ENCODE data around the gene DHX29.
A peak's percentile ranks its signal among the peaks of the same experiment; 100 is the strongest.

DHX29 gene

DNA sequence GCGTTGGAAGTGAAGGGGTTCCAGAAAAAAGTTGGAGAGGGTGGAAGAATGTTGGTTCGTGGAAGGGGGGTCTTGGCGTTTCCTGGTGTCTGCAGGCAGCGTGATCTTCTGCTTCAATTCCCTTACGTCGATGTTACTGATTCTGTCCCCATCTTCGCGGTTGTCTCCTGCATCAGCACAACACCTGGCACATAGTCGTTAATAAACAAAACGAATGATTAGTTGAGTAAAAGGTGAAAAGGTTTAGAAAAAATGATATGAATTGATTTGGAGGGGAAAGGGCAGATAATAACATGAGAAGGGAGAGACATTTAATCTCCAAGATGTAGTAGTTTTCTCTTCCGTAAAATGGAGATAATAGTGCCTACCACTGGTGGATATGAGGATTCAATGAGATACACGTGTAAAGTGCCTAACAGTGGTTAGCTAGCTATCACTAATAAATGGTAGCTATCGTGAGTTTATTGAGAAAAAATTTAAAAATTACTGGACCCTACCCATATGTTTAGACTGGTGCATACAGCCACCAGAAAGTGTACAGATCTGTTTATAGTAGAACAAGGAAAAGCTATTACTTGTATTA lies 851 bp upstream of the DHX29 start:
- DNase-seq, result no peak

DNA sequence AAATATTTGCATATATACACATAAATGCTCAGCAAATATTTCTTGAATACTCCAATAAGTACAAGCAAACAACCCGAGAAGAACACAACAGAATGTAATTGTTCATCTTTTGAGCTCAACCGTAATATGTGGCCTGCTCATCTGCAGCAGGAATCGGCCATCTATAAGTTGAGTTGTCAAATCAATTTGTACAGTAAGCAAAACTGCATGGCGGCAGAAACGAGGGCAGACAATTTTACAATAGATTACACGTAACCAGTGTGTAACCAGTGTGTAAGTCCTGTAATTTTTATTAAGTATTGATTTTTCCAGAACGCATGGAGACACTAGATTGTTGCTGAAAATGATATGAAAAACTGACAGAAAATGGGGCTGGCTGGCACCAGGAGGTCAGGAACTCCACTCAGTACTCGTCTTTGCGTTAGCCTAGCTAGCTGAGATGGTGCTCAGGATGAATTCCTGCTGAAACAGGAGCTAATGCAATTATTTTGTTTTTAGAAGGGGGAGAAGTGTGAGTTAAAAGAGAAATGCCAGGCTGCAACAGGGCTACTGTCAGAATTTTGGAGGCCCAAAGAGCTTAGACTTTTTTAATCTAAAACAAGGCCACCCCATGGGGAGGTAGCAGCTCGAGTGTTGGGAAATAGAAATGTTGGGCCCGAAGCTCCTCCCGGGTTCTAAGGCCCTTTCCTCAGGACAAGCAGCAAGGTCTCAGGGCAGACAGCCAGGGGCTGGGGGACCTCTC lies 682 bp downstream of the DHX29 start:
- DNase-seq, result no peak

DNA sequence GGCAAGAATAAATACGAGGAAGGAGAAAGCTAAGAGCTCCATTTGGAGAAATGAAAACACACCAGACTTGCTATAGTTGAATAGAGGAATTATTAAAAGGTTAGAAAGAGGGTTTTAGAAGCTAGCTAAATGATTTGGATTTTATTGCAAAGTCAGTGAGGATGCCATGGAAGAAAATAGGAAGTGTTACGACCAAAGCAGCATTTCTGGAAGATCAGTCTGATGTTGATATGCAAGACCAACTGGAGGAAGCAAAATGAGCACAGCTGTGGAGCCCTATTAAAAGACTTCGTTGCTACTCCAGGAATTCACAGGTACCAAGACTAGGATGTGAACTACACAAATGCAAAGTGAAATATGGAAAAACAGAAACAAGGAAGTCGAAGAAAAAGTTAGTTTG lies 2.1 kb downstream of the DHX29 start:
- DNase-seq, result no peak

DNA sequence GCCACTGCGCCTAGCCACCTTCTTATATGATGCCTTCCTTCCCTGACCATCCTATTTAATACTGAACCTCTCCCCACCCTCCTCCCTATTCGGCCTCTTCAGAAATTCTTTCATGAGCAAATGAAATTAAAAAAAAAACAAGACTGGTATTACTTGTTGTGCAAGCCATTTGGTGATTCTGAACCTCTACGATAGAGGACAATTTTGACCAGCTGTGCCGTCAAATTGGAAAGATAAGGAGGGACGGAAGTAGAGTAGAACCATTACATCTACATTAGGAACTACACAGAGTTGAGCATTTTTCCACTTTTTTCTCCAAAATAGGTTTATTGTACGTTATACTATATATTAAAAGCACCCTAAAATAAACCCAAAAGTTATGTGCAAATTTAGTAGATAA lies 2.9 kb downstream of the DHX29 start:
- no peak for DNase-seq

DNA sequence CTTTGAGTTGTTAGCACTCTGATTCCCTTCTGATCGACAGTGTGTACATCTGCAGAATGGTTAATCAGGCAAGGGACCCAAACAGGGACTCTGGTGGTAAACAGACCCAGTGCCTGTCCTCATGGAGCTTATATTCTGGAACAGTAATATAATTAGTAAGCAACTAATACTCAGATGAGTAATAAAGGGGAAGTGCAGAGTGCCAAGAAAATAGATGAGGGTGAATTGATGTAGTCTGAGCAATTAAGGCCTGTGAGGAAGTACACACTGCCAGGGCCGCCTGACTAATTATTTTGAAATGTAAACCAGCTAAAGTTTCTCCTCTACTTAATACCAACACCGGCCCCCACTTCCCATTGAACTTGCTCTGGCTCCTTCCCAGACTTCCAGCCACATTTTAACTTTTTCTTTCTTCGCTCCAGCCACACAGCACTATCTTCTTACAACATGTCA lies 4.2 kb downstream of the DHX29 start:
- DNase-seq, result no peak

DNA sequence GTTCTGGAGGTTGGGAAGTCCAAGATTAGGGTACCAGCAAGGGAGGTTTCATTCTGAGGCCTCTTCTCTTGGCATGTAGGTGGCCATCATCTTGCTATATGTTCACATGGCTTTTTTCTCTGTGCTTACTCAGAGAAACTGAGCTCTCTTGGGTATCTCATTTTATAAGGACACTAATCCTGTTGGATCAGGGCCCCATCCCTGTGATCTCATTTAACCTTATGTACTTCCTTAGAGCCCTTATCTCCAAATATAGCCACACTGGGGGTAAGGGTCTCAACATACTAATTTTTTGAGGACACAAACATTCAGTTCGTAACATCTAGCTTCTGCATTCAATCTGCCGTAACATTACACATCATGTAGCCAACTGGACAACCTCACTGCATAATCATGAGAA lies 6.6 kb downstream of the DHX29 start:
- DNase-seq, result no peak

DNA sequence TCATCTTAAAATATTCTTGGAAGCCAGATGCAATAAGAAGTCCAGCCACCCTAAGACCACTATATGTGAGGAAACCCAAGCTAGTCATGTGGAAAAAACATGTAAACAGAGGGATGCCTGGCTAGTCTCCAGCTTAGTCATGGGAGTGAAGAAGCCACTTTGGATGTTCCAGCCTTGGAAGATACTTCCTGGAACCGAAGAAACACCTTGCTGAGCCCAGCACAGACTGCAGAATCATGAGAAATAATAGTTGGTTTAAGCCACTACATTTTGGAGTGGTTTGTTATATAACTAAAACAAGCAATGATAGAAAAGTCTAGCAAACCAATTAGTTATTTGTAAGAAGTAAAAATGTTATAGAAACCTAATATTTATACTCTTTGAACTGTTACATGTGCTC lies 12.6 kb downstream of the DHX29 start:
- DNase-seq, result no peak

DNA sequence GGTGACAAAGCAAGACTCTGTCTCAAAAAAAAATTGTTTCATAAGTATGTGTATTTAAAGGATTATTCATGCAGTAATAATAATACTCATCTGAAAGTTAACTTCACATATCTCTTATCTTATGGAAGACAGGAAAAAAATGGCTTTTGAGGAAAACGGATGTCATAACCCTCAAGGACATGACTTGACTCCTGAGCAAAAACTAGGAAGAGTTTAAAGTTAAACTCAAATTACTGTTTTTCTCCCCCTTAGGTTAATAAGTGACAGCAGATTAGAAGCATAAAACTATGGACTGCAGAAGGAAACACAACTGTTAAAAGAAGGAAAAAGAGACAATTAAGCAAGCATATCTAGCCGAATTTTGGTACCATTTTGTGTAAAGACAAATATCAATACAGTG lies 16.5 kb downstream of the DHX29 start:
- DNase-seq, result no peak

DNA sequence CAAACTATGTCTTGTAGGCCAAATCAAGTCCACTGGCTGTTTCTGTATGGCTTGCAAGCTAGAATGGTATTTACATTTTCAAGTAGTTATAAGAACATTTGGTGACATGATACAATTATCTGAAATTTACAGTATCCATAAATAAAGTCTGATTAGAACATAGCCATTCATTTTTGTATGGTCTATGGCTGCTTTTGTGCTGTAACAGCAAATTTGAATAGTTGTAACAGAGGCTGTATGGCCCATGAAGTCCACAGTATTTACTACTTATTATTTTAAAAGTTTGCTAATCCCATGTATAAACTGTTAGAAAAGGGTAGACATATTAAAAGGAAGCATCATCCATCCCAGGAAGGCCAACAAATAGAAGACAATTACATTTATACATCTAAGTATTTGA lies 17.7 kb downstream of the DHX29 start:
- no peak for DNase-seq

DNA sequence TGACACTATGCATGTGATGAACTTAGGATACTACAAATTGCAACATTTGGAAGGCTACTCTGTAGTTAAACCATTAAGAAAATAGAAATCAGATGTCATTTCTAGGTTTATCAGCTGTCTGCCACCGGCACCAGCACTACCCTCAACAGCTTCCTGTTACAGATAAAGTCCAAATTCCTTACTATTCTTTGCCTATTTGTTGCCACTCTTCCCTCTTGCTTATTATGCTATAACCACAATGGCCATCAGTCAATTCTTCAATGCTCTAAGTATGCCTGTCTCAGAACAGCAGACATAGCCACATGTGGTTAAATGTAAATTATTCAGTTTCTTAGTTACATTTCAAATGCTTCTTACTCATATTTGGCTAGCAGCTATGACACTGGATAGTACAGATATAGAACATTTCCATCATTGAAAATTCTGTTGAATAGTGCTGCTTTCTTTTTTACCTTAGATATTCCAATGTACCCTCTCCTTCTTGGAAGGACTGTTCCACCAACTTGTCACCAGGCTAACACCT lies 21.0 kb downstream of the DHX29 start:
- no peak for DNase-seq

DNA sequence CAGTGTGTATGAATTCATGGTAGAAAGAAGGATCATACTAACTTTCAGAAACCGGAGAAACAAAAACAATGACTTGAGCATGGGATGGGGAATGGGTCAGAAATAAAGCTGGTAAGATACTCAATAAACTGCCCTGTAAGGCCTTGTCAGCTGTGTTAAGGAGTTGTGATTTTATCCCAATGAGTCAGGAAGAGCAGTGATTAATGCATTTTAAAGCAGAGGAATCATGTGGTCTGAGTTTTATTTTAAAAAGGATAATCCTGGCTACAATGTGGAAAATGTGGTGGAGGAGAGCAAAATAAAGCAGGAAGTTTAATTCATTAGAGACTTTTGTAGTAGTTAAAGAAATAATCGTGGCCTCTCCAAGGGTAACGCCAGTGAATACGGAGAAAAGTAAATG lies 28.7 kb downstream of the DHX29 start:
- no peak for DNase-seq

DNA sequence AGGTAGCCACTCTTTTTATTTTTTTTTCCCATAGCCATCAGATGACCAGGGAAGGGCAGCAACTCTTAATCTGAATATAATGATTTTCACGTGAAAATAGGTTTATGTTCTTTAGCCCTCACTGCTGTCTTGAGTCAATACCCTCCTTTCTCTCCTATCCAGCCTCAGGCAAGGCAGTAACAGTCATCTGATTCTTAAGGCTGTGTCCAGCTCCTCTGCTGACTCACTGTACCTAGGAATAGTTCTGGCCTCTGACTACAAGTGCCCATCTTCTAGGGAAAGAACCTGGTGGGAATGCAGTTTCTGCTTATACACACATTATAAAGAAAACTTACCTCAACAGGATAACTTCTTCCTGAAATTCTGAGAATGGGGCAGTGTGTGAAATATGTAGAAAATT lies 30.7 kb downstream of the DHX29 start:
- DNase-seq, result no peak

DNA sequence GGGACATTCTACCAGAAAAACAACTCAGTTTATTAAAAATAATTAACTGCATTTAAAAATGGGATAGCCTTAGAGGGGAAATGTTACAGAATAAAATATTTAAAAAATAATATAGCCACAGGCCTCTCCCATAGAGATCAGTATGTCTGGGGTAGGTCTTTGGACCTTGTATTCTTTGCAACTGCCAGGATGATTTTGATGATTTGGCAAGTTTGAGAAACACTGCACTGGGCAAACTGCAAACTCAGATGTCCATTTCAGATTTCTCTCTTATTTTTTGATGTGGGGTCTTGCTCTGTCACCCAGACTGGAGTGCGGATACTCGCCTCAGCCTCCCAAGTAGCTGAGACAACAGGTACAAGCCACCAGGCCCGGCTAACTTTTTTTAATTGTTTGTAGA lies 49.2 kb downstream of the DHX29 start:
- DNase-seq, result no peak

DNA sequence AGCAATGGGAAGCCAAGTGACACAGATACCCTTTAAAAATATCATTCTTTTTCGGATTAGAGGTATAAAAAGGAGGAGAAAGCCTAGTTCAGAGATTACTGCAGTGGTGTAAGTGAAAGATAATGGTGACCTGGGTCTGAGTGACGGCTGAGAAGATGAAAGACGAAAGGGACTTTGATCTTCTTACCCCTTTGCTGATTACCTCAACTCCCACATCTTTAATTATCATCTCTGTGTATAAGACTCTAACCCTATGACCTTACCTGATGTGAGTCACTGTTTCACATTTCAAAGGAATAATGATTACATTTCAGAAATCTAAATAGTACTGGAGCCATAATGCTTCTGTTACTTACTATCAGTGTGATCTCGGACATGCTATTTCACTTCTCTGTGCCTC lies 52.7 kb downstream of the DHX29 start:
- DNase-seq, result no peak

DNA sequence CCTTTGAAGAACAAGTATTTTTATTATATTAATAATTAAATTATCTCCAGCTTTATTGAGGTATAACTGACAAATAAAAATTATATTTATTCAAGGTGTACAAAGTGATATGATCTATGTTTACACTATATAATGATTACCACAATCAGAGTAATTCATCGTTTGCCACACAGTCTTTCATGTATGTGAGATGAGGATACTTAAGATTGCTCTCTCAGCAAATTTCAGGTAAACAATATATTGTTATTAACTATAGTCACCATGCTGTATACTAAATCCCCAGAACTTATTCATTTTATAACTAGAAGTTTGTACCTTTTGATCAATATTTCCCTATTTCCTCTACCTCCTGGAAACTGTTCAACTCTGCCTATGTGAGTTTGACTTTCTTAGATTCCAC lies 57.4 kb downstream of the DHX29 start:
- DNase-seq, result no peak

DNA sequence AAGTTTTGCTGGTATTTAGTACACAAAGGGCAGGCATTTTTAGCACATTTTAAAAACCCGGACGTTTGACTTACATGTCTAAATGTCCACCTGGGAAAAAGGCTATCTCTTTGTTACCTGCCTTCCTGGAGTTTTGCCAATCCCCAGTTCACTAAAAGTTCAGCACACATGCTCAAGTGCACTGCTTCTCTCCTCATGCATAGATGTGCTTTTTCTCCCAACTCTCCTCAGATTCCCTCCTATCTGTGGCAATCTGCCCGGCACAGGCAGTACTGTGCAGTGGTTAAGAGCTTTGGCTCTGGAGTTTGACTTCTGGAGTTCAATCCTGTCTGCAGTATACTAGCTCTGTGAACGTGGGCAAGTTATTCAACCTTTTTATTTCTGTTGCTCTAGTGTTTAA lies 65.7 kb downstream of the DHX29 start:
- no peak for DNase-seq

DNA sequence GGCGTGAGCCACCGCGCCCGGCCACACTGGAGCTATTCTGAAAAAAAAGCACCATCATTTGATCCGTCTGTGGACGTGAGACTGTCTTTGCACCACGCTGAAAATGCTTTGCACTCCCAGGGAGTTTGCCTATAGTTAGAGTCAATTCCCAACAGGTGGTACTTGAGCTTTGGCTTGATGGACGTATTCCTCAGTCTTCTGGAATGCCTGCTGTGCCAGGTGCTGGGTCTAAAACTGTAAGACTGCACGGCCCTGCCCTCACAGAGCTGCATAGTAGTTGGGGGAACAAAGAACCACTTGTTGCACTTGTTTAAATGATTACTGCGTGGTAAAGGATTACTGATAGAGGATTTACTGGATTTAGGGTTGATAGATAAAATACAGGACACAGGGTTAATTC lies 70.7 kb downstream of the DHX29 start:
- no peak for DNase-seq

DNA sequence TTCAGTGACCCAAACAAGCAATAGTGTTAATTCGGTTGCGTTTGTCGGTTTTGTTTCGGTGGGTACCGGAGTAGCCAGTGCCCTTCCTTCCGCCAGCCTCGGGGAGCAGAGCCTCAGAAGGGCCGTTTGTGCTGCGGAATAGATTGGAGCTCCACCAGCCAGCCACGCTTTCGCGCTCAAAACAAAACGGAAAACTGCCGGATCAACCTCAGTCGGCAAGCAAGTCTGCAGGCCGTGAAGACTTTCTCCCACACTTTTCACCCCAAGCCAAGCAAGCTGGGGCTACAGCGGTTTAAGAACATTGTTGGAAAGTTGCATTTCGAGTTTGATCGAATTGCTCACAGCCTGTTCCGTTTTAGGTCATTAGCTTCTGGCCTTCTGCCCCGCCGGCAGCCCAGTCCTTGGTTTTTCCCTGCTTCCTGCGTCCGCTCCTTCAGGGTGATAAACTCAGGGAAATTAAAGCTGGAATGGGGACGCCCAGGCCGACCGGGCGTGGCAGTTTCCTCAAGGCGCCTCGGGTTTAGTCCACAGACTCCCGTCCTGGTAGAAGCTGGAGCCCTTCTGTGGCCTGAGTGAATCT lies 73.3 kb downstream of the DHX29 start:
- no peak for DNase-seq

DNA sequence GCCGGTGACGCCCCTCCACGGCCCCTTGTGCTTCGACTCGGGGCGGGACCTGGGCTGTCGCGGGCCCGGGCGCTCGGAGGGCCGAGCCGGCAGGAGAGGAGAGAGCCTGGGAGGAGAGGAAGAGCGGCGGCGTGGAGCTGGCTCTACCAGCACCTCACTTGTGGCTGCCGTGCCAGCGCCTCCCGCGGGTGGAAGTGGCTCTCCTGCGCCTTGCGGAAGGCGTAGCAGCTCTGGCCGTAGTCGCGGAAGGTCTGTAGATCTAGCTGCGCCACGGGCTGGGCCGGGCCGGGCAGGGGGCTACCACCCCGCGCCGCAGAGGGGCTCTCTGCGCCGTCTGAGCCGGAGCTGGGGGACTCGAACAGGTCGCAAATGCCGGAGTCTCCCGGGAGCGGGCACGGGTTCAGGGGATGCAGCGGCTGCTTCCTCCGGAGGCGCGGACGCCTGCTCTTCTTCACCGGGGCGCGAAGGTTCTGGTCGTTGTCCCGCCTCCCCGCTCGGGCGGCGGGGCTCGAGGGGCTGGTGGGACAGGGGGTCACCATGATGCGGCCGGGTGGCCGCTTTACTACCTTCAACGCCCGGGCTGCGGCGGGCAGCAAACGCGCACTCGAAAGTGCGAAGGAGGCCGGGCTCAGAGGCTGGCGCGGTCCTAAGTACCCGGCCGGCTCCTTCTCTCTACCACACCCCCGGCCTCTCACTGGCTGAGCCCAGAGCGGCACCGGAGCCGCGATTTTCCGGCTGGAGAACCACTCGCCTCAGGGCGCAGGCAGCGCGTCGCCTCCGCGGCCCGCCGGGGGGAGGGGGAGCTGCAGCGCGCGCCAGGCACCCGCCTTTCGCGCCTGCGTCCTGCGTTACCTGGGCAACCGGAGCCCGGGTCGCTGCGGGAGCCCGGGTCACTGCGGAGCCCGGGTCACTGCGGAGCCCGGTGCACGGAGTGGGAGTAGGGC lies 74.2 kb downstream of the DHX29 start, which contains the start of gene CCNO:
Gene CCNO (minus strand): TSS at position 624 of the 944 bp plus-strand sequence. CDS start 85 bp downstream, at position 539.
- peak; percentile 79 for DNase-seq

DNA sequence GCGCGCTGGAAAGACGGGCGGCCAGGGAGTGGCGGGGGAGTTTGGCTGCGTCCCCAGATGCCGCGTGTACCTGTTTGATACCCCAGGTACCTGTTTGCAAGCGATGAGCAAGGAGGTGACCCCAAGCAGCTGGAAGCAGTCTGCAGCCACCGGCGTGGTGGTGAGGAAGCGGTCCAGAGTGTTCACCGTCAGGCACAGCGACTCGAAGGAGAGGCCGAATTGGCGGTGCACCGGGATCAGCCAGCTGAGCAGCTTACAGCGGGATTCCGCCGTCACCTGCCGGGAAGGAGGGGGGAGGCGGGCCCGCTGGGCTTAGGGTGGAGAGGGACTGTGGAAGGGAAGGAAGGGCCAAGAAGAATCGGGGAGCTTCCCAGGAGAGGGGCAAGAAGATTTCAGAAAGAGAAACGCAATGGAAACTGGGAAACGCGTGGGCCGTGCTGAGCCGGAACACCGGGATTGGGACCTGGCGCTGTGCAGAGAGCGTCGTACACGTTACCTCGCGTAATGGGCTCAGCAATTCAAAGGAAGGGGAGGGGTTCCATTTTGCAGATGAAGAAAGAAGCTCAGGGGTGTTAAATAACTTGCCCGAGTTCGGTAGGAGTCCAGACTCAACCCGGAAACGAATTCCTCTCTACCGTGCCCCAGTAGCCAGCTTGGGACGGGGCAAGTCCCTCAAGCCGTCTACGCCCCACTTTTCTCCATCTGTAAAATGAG lies 75.1 kb downstream of the DHX29 start:
- DNase-seq, result peak; percentile 68

DNA sequence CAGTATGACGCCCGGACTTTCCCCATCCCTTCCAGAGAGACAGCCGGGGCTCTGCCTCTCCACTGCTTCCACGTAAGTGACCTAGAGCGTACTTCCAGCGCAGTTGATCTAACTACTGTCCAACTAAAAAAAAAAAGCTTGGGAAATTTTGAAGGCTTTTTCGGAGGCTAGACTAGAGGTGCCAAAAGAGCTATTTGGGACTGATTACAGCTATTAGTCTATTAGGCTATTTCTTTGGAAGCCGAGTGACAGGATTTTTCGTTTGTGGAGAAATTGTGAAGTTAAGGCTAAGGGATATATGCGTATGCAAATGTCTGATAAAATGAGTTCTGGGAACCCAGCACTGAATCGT lies 75.6 kb downstream of the DHX29 start:
- no peak for DNase-seq
